Activated CD8-positive, alpha-beta memory T cell treated with anti-CD3 and anti-CD28 coated beads, Interleukin-2, amount 50 U/mL, for 24 hours (primary cell): Measurements from ENCODE around the gene TRIO.

Source experiments
- DNase-seq: peaks from one replicate; pipeline ENCODE4 v3.0.0-alpha.2; 2020; ENCODE audit errors: extremely low read depth

TRIO gene

DNA sequence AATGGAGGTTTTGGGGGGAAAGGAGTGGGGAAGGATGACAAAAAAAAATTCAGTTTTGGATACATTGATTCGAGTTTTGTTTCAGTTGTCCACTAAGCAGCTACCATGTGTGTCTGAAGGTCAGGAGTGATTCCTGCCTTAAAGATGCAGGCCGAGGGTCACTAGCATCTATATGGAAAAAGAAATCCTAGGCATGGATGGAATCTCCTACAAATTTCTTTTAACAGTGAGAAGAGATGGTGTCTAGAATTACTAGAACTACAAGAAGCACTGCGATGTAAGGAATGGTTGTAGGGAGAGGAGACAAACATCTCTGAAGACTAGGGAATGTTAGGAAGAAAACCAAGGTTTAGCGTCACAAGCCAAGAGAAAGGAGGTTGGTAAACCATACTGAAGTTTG, 19.6 kb upstream of the TRIO start:
- DNase-seq = no peak

DNA sequence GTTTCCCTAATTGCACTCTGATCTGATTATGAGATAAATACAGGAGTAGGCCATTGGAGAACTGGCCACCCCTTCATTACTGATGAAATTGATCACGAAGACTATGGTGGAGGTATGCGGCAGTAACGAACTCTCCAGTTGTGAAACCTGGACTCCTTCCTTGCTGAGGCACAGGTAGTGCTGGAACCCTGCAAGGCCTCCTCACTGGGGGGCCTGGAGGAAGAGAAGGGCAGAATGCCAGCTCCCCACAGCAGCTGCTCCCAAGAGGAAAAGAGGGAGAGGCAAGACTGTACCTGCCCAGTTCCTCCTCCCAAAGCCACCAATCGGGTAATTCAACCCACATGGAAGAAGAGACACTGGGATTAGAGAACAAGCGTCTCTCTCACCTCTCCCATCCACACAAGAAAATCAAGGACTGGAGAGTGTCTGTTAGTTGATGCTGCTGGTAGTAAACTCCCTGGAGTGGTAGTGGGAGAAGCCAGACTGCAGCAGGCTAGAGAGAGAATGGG, 19.1 kb upstream of the TRIO start:
- DNase-seq = no peak

GRCh38 chr5:14125262-14125661, 17.9 kb upstream of the TRIO start:
- no peak for DNase-seq

DNA sequence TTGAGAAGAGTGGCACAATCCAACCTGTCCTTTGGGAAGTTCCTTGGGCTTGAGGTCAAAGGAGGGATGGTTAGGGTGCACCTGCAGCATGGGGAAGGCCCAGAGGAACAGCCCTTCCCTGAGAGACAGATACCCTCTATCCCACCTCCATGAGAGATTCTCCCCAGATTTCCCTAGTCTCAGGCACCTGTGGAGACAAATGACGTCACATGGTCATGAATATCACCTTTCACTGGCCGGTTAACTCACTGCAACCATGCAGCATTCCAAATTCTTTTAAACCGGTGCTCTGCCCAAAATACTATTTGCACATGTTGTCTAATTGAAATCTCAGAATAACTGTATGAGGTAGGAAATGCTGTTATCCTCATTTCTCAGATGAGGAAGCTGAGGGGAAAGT, 15.6 kb upstream of the TRIO start:
- no peak for DNase-seq

DNA sequence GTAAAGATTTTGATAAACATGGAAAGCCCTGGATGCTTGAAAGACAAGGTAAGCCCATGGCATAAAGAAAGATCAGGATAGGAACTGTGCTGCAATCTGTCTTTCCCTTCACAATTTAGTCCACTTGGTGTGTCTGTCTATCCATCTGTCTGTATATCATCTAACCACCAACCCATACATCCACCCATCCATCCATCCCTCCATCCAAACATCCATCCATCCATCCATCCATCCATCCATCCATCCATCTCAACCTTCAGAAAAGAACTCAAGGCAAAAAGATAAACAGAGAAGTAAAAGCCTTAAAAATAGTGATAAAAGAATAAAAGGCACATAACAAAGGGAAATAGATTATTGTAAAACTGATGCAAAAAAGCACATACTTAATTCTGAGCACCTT, 15.1 kb upstream of the TRIO start:
- no peak for DNase-seq

GRCh38 chr5:14129123-14129522, 14.0 kb upstream of the TRIO start:
- no peak for DNase-seq

- DNase-seq = no peak
Measured at GRCh38 chr5:14131855-14132503, 11.2 kb upstream of the TRIO start.

- DNase-seq = no peak
Measured at GRCh38 chr5:14133394-14133793, 9.7 kb upstream of the TRIO start.

- DNase-seq = no peak
Measured at GRCh38 chr5:14134083-14134482, 9.1 kb upstream of the TRIO start.

DNA sequence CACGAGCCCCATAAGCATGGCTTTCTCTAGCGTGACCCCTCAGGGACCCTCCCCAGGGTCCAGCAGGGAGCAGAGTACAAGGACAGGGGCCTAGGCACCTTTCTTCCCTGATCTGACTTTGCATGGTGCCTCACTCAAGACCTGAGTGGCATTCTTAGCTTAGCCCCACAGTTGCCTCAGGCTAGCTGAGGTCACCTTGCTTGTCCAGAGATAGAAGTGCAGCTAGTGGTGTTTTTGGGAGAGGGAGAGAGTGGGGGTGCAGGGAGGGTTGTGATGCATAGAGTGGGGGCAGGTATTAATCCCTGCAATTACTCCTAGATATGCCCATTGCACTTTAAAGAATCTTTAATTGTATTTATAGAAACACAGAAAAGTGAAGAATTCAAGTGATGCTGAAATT, 8.4 kb upstream of the TRIO start:
- no peak for DNase-seq

DNA sequence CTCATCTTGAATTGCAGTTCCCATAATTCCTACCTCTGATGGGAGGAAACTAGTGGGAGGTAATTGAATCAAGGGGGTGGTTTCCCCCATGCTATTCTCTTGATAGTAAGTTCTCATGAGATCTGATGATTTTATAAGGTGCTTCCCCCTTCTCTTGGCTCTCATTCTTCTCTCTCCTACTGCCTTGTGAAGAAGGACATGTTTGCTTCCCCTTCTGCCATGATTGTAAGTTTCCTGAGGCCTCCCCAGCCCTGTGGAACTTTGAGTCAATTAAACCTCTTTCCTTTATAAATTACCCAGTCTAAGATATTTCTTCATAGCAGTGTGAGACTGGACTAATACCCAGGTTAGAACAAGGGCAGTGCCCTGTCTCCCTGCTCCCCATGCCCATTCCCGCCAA, 7.5 kb upstream of the TRIO start:
- no peak for DNase-seq

DNA sequence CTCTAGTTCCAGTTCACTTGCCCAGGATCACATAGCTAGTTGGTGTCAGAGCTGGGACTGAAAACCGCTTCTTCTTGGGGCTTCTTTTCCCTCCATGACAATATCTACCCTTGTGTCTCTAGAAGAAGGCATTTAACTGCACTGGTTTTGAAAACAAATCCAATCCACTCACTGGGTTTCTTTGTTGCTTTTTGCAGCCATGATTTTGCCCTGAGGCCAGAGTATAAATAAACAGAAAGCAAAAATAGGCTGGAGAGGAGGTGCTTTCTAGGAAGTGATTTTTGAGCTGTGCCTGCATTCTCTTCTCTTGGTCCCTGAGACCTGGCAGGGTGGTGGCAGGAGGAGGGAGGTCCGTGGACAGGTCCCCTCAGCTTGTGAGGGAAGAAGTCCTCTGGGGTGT, 6.9 kb upstream of the TRIO start:
- DNase-seq = no peak

DNA sequence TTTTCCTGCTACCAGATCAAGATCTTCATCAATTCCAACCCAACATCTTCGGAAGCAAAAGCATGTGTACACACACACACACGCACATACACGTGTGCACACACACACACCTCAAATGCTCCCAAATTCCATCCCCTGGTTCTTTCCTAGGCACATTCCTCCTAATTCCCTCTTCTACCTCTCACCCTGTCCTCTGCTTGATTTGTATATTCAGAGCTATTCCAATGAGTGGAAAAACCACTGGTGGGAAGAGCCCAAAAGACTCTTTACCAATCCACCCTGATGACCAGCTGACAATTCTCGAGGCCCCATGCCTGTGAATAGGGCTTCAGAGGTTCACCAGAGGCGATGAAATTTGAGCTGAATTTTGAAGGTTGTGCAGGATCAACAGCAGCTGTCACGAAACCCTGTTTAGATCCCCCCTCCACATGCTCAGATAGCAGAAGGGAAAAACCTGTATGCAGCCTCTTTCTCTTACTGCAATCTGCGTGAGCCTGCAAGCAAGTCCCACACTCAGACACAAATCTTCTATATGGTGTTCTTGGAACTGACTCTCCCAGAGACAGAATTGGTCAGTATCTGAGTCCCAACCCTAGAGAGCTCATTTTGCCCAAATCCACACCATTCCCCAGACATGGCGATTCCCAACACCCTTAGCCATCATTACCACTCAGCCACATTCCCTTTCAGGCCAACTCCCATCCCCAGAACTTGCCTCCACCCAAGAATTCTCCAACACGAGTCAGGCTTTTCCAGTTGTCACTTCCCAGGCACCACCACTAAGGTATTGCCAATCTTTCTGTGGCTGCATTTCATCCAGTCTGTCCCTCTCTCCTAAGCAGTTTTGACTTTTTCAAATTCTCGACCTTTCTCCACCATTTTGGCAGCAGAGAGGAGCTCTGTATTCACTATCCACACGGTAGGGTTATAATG, 4.3 kb upstream of the TRIO start:
- DNase-seq = no peak

DNA sequence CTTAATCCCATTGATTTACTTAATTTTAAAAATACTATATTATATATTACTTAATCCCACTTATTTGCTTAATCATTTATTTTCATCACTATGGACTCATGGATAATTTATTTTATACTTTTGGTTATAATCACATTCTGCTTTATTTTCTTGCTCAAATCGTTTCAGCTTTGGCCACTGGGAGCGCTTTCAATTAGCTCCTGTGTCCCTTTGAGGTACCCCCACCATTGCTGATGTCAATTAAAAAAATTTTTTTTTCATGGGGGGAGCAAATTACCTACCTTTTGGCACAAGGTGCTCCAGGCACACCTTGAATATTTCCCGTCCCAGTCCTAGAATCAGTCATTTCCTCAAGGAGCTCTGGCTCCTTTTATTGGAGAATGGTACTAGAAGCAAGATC, 1.4 kb upstream of the TRIO start:
- DNase-seq = no peak

DNA sequence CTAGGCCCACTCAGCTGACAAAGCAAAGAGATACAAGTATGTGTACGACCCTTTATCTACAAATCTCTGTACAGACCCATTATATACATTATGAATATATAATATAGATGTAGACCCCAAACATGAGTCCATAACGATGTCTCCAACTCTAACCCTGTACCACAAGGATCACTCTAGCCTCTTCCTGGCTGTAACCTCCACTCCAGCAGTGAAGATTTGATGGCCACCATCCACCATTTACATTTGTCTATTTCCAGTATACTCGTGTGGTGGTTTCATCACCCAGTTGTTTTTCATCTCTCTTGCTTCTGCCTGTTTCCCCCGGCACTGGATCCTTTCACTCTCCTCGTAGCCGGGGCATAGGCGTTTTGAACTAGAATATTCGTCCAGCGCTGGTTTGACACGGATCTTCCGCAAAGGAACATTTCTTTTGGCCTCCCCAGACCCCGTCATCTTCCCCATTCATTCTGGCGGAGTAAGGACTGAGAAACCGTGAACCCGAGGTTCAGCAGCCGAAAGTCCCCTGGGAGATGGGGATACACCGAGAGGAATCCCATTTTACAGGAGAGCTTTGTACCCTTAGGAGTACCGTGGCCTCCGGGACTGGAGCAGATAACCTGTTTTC, 828 bp upstream of the TRIO start:
- no peak for DNase-seq

DNA sequence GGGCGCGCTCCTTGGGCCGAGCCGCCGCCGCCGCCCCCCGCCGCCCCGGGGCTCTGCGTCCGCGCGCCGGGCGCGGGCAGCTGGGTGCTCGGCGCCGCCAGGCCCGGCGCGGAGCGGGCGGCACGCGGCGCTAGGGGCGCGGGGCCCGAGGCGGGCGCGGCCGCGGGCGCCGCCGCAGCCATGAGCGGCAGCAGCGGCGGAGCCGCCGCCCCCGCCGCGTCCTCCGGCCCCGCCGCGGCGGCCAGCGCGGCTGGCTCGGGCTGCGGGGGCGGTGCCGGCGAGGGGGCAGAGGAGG, 351 bp downstream of the TRIO start:
- DNase-seq = no peak

GRCh38 chr5:14143841-14144585, 871 bp downstream of the TRIO start:
- DNase-seq = no peak

DNA sequence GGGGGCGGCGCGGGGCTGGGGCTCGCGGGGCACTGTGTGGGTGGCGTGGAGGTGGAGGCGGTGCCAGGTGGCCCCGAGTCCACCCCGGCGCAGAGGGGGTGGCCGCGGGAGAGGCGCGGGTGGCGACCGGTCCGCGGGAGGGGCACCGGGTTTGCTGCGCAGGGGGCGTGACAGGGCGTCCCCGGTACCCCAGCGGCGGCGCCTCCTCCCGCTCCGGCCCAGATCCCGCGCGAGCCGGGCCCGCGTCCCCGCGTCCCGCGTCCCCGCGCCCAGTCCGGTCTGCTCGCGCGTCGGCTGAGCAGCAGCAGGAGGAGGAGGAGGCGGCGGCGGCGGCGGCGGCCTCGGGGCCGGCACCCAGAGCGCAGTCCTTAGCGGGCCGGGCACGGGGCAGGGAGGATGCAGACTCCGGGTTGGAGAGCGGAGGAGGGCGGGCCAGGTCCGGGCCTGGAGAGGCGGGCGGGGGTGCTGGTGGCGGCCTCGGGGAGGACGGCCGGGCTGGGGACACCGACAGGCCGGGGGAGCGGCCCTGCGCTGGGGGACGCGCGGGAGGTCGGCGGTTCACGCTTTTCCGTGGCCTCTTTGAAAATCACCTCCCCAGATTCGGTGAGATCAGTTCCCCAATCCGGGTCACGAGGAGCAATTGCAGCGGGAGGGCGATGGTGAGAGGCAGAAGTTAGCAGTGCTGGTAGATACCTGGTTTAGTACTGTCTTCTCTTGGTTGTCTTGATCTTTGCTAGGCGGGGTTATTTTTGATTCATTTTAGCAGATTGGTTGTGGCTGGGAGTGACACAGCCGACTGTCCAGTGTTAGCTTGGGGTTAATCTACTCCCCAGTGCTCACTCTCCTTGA, 1.7 kb downstream of the TRIO start:
- no peak for DNase-seq

DNA sequence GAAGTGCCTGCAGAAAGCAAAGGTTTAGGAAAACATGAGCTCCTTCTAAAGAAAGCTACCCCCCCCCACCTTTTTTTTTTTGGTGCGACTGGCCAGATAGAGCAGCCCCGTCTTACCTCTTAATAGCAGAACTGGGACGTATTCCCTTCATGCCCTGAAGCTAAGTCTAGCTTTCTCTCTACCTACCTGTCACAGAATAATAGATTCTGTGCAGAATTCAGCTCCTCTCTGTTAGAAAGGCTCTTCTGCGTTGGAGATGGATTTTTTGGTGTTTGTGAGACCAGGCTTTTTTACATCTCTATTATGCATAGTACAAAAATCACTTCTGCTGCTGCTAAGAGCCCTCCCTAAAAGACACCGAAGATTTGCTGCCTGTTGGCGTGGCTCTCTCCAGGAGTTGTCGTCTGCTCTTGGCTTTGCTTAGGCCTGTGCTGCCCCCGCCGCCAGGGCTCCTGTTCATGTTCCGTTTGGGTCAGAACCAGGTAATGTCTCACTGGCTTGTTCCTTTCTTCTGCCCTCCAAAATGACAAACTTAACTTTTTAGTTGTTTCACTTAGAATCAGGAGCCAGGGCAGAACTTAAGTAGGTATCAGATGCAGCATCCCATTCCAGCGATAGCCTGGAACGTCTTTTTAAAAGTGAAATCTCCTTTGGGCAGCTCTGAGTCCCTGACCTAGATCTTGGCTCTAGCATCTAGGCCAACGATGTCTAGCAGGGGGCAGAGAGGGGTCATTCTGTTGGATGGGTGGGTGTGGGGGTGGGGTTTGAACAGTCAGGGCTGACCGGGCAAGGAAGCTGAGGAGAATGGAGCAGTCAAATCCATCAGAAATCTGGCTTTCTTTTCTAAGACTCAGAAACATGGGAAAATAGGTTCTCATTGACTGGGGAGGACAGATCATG, 2.5 kb downstream of the TRIO start:
- no peak for DNase-seq

DNA sequence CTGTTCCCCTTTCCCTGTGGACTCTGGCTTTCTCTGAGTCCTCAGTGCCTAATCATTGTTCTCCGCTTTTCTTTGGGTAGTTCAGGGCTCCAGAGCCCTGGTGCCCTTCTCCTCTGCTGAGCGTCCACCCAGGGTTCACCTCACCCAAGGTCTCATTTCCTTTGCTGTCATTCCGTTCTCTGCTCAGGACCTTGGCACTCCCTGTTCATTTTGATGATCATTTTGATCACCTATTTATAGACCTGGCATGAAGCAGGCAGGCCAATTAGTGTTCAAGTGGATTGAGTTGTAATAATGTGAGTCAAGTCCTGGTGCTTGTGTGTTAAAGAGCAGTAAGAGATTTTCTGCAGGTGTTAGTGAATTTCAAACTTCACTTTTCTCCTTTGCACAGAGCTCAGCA, 3.6 kb downstream of the TRIO start:
- DNase-seq = no peak
